ENCODE results near the gene USHBP1.
"Not testable (repeated sequence)": the region's sequence is repeated elsewhere in the genome, so short reads cannot be mapped to it uniquely, and the experiment has no call there.

USHBP1 gene

GRCh38 chr19:17279436-17279835, 14.9 kb upstream of the USHBP1 start:
- Histone ChIP-seq H3K9ac (ENCODE audit: low read length) (no peak overlapping the region), H2AFZ (ENCODE audit: low read length) (no peak overlapping the region), H3K4me3 (ENCODE audit: low read depth, low read length, poor library complexity, severe bottlenecking) (no peak overlapping the region), H3K9me3 (ENCODE audit: low read length) (no peaks in the 10 kb centered on the region), H3K79me2 (ENCODE audit: insufficient read depth, low read length) (no peaks in the 10 kb centered on the region), H3K4me2 (ENCODE audit: low read length) (no peak overlapping the region), H4K20me1 (ENCODE audit: insufficient read depth, low read length) (no peaks in the 10 kb centered on the region), H3K27ac (ENCODE audit: low read depth, low read length, poor library complexity, severe bottlenecking) (peak overlapping the region; percentile 14), H3K36me3 (ENCODE audit: insufficient read depth, low read length) (peaks cover 50% of the 10 kb centered on the region), H3F3A (ENCODE audit: insufficient read depth, low read length) (peaks cover 5% of the 10 kb centered on the region; the same call in 1 of the 2 replicates), H3K9me2 (ENCODE audit: low read depth, low read length) (no peaks in the 10 kb centered on the region), H3K27me3 (ENCODE audit: insufficient read depth, low read length) (no peaks in the 10 kb centered on the region), H3K4me1 (ENCODE audit: insufficient read depth, low read length, severe bottlenecking) (peaks cover 16% of the 10 kb centered on the region)
- TF ChIP-seq EZH2 (IDR thresholded peaks at IDR 0.05; ENCODE audit: borderline replicate concordance, low read length) (no peak), CTCF (IDR thresholded peaks at IDR 0.05; ENCODE audit: low read length) (no peak)

- peaks cover 59% of the 10 kb centered on the region for H3K36me3 ChIP-seq (ENCODE audit: insufficient read depth, low read length)
Observed at GRCh38 chr19:17275441-17276175, 11.1 kb upstream of the USHBP1 start.

GRCh38 chr19:17274892-17275291, 10.3 kb upstream of the USHBP1 start:
- H2AFZ ChIP-seq (ENCODE audit: low read length); H3F3A ChIP-seq (ENCODE audit: insufficient read depth, low read length); H3K9me2 ChIP-seq (ENCODE audit: low read depth, low read length); H3K27ac ChIP-seq (ENCODE audit: low read depth, low read length, poor library complexity, severe bottlenecking); H4K20me1 ChIP-seq (ENCODE audit: insufficient read depth, low read length); H3K9ac ChIP-seq (ENCODE audit: low read length); H3K4me3 ChIP-seq (ENCODE audit: low read depth, low read length, poor library complexity, severe bottlenecking); H3K27me3 ChIP-seq (ENCODE audit: insufficient read depth, low read length); H3K4me2 ChIP-seq (ENCODE audit: low read length); H3K9me3 ChIP-seq (ENCODE audit: low read length); H3K4me1 ChIP-seq (ENCODE audit: insufficient read depth, low read length, severe bottlenecking); H3K79me2 ChIP-seq (ENCODE audit: insufficient read depth, low read length): not testable (repeated sequence)
- H3K36me3 ChIP-seq (ENCODE audit: insufficient read depth, low read length): peaks cover 59% of the 10 kb centered on the region

More at GRCh38 chr19:17275441-17276175, 11.1 kb upstream of the USHBP1 start:
- H3K9me2 ChIP-seq (ENCODE audit: low read depth, low read length): no peaks in the 10 kb centered on the region
- H2AFZ ChIP-seq (ENCODE audit: low read length): no peak overlapping the region
- TF ChIP-seq CTCF (IDR thresholded peaks at IDR 0.05; ENCODE audit: low read length) (no peak), EZH2 (IDR thresholded peaks at IDR 0.05; ENCODE audit: borderline replicate concordance, low read length) (no peak)
- H3K79me2 ChIP-seq (ENCODE audit: insufficient read depth, low read length): no peaks in the 10 kb centered on the region
- H3K27ac ChIP-seq (ENCODE audit: low read depth, low read length, poor library complexity, severe bottlenecking): no peak overlapping the region
- H3K9me3 ChIP-seq (ENCODE audit: low read length): no peaks in the 10 kb centered on the region
- no peaks in the 10 kb centered on the region for H4K20me1 ChIP-seq (ENCODE audit: insufficient read depth, low read length)
- peaks cover 5% of the 10 kb centered on the region; the same call in 1 of the 2 replicates for H3F3A ChIP-seq (ENCODE audit: insufficient read depth, low read length)
- H3K4me3 ChIP-seq (ENCODE audit: low read depth, low read length, poor library complexity, severe bottlenecking): no peak overlapping the region
- H3K4me1 ChIP-seq (ENCODE audit: insufficient read depth, low read length, severe bottlenecking): no peaks in the 10 kb centered on the region
- no peak overlapping the region for H3K9ac ChIP-seq (ENCODE audit: low read length)
- no peak overlapping the region for H3K4me2 ChIP-seq (ENCODE audit: low read length)
- H3K27me3 ChIP-seq (ENCODE audit: insufficient read depth, low read length): no peaks in the 10 kb centered on the region

GRCh38 chr19:17268754-17269153, 4.2 kb upstream of the USHBP1 start:
- Histone ChIP-seq H3K9me2 (ENCODE audit: low read depth, low read length) (no peaks in the 10 kb centered on the region), H3K4me2 (ENCODE audit: low read length) (peak overlapping the region; percentile 94), H3K9me3 (ENCODE audit: low read length) (no peaks in the 10 kb centered on the region), H3K4me3 (ENCODE audit: low read depth, low read length, poor library complexity, severe bottlenecking) (peak overlapping the region; percentile 91), H4K20me1 (ENCODE audit: insufficient read depth, low read length) (no peaks in the 10 kb centered on the region), H3F3A (ENCODE audit: insufficient read depth, low read length) (no peaks in the 10 kb centered on the region), H3K79me2 (ENCODE audit: insufficient read depth, low read length) (peaks cover 5% of the 10 kb centered on the region; the same call in 1 of the 2 replicates), H3K4me1 (ENCODE audit: insufficient read depth, low read length, severe bottlenecking) (peaks cover 43% of the 10 kb centered on the region), H3K27me3 (ENCODE audit: insufficient read depth, low read length) (no peaks in the 10 kb centered on the region), H3K9ac (ENCODE audit: low read length) (no peak overlapping the region; the same call in 1 of the 2 replicates), H3K27ac (ENCODE audit: low read depth, low read length, poor library complexity, severe bottlenecking) (no peak overlapping the region), H2AFZ (ENCODE audit: low read length) (no peak overlapping the region), H3K36me3 (ENCODE audit: insufficient read depth, low read length) (peaks cover 28% of the 10 kb centered on the region)
- TF ChIP-seq EZH2 (IDR thresholded peaks at IDR 0.05; ENCODE audit: borderline replicate concordance, low read length) (no peak), CTCF (IDR thresholded peaks at IDR 0.05; ENCODE audit: low read length) (no peak)

All from OCI-LY1 (cell line).